NCI-H128 (cell line): ENCODE data around the gene CATSPER4.

Experiments
- DNase-seq: peaks from one replicate; lab custom pipeline; 2025; ENCODE audit not compliant: unreplicated experiment; lab: John Stamatoyannopoulos, UW

The CATSPER4 gene

DNA sequence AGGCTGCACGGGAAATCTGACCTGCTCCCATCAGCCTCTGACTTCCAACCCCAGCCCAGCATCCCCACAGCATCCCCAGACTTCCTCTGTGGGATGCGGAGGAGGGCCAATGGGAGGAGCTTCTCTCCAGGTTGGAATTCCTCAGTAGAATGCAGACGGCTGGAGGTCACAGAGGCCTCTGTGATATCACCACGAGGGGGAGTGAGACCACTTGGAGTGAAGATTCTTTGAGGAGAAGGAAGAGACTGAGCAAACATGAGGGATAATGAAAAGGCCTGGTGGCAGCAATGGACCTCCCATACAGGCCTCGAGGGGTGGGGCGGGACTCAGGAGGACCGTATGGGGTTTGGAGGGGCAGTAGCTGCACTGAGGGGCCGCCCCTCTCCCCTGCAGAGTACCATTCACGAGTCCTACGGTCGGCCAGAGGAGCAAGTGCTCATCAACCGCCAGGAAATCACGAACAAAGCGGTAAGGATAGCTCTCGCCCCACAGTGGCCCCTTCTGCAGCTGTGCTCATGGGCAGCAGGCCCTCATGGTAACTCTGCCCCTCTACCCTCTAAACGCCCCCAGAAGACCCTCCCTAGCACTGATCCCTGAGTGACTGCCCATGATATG, at the start of gene CATSPER4:
CATSPER4 (plus strand) TSS at position 230 of the 615 bp plus-strand sequence; CDS start at position 256, 26 bp downstream.
- no peak for DNase-seq

DNA sequence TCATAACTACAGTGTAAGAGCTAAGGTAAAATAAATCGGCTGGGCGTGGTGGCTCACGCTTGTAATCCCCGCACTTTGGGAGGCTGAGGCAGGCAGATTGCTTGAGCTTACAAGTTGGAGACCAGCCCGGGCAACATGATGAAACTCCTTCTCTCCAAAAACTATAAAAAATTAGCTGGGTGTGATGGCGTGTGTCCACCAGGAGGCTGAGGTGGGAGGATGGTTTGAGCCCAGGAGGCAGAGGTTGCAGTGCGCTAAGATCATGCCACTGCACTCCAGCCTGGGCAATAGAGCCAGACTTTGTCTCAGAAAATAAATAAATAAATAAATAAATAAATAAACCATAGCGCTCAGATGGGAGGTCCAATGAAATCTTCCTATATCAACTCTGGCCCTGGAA, 48.2 kb upstream of the CATSPER4 start:
- no peak for DNase-seq

DNA sequence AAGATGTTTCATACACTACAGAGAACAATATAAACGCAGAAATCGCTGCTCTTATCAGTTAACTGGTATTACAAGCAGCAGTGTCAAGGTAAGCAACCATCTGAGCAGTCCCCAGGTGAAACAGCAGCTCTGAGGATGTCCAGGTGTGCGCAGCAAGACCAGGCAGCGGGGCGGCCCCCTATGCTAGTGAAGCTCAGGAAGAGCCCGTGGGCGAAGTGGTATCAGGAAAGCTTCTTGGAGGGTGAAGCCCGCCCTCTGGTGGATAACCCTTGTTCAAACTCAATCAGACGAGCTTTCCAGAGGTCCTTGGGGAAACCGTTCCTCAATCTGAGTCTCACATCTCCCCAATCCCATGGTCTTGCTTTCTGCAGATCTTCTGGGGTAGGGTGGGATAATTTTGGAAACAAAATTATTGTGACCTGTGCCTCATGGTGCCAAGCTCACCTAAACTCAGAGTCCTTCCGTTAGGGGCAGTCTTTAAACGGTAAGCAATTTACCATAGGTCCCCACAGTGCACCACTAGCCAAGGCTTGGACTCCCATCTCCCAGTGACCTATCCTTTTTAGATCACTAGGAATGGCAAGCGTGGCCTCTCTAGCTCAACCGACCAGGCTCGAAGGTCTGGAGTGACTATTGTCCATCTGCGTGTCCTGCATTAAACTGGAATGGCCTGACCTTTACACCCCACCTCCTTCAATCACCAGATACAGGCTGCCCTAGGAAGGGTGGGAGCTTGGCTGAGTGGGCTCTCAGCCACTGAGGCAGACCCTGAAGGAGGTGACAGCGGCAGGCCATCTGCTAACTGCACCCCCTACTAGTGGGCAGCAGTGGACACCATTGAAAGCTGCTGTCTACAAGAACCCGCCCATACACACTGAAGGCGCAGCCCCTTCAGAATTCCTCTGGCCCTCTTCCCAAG, 45.1 kb upstream of the CATSPER4 start:
- peak; percentile 87 for DNase-seq

DNA sequence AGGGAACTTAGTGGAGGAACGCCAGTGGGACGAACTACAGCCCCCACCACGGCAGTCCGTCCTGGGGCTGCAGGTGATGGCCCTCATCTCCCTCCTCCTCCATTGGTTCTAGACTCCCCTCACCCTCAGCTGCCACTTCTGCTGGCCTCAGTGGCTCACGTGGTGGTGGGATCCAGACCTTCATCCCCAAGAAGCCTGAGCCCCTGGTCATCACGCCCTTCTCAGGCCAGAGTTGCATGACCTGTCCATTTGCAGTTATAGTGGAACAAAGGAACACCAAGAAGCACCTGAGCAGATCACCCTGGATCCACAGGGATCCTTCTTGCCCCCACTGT, 44.5 kb upstream of the CATSPER4 start:
- no peak for DNase-seq

DNA sequence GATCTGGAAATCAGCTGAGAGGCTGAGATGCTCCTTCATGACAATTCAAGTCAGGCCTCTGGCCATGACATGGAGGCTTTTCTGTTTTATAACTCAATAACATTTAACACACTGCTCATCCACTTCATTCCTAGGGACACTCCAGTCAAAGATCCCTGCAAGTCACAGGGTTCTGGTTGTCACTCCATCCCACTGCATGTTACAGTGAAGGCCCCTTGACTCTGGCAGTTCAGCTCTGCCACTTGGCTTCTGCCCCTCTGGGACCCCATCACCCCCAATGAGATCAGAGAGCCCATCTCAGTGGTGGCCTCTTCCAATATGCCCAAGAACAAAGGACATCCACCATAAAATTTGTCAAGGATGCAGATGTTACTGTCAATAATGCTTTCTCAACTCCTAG, 41.5 kb upstream of the CATSPER4 start:
- DNase-seq: no peak

DNA sequence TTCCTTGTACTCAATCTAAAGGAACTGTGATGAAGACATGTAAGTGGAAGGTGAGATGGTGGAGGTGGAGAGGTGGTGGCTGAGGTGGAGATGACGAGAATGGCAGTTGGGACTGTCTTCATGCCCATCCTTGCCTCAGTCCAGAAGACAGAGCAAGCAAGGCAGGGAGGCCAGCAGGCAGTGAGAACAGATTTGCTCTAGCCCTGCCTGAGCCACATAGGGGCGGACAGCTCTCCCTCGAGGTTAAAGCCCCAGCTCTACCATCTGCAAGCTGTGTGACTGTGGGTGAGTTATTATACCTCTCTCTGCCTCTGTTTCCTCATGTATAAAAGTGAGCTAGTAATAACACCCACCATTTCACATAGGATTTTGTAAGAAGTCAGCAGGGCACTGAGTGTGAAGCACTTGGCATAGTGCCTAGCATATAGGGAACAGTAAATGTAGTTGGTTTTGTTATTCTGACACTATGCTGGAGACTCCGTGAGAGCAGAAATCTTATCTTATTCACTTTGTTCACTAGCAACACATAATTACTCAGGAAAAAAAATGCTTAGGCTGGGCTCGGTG, 36.4 kb upstream of the CATSPER4 start:
- DNase-seq: no peak

DNA sequence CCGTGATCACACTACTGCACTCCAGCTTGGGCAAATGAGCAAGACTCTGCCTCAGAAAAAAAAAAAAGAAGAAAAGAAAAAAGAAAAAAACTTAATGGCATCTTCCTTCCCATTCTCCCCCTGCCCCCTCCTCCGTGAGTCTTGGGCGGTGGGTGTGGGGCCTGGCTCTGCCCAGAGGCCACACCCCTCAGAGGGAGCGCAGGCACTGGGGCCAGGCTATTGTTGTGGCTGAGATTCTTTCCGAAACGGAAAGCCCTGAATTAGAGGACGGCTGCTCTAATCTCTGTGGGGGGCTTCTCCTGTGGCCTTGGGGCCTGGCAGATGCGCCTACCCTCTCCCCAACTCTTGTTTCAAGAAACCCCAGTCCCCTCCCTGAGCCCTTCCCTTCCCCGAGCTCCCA, 35.7 kb upstream of the CATSPER4 start:
- no peak for DNase-seq

DNA sequence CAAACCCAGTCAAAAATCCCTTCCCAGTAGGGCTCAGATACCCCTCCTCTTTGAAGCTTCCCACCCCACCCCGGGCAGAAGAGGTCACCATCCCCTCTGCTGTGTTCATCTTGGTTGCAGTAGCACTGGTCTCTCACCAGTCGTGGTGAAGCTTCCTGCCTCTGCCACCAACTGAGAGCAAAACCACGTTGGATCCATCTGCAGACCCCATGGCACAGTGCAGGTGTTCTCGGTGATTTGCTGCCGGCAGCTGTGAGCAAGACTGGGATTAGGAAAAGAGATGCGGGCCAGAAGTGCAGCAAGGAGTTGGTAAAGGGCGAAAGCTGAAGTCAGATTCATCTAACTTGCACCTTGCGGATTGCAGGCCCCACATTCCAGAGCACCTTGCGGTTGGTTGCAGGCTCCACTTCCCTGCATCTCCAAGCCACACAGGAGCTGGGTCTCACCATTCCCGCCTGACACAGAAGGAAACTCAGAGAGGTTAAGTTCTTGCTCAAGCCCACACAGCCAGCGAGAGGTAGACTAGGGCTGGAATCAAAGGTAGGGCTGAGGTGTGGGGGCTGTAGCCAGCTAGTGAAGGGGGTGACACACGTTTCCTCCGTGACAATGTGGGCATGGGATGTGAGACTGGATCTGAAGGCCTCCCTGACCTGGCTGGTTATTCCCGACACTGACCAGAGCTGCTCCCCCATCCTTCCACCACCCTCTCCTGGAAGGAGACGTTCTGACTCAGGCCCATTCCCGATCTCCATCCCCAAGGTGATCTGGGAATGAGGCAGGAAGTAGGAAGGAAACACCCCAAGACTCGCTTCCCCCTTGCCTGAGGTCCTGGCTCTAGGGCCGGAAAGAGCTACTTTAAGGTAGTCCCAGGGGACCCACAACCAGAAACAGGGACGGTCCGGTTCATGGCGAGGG, 34.8 kb upstream of the CATSPER4 start:
- DNase-seq: no peak

DNA sequence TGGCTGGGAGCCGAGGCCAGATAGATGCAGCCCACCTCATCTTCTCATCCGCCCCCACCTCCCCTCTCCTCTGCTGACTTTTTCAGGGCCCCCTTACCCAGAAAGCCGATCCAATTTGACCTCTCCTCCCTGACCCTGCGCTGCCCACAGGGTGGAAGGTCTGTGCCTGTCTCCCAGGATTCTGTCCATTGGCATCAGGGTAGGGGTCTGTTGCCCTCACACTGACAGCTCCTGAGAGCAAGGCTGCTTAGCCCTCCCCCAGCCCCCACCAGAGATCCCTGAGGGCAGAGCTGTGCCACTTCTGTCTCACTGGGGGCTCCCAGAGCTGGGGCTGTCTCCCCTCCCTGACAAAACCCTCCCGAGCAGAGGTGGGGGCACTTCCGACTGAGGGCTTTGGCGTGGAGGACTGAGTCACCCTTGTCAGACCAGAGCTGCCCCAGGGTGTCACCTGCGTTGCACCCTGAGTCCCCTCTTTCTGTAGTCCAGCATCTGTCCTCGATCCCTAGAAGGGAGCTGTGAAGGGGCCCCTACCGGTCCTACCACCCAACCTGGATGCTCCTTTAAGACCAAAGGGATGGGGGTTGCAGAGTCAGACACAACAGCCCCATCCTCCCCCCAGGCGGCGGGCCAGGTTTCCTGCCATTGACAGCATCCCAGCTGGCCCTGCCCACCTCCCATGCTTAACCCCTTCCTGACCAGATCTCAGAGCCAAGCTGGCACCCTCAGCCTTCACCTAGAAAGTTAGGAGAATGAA, 33.9 kb upstream of the CATSPER4 start:
- no peak for DNase-seq

DNA sequence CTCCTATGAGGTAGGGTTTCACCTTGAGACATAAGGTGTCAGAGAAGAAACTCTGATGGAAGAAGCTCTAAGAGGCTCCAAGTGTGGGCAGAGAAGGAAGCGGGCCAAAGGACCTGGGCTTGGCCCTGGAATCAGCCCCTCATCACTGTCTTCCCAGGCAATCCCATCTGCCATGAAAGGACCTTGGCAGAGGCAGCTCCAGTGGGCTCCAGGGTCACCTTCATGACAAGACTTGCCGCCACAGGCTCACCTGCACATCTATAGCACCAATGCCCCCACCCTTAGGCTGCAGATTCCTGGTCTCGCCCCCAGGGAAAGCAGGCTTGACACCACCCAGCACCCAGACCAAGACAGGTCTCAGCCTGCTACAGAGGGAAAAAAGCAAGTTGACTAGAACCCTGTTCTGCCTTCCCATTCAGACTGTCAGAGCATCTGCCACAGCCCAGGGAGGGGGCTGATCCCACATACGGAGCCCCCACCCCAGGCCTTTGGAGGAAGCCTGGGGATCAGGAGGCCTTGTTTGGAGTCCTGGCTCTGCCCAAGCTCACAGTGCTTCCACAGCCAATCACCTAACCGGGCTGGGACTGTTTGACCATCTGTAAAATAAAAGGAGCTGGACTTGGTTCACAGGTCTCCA, 32.0 kb upstream of the CATSPER4 start:
- DNase-seq: no peak

DNA sequence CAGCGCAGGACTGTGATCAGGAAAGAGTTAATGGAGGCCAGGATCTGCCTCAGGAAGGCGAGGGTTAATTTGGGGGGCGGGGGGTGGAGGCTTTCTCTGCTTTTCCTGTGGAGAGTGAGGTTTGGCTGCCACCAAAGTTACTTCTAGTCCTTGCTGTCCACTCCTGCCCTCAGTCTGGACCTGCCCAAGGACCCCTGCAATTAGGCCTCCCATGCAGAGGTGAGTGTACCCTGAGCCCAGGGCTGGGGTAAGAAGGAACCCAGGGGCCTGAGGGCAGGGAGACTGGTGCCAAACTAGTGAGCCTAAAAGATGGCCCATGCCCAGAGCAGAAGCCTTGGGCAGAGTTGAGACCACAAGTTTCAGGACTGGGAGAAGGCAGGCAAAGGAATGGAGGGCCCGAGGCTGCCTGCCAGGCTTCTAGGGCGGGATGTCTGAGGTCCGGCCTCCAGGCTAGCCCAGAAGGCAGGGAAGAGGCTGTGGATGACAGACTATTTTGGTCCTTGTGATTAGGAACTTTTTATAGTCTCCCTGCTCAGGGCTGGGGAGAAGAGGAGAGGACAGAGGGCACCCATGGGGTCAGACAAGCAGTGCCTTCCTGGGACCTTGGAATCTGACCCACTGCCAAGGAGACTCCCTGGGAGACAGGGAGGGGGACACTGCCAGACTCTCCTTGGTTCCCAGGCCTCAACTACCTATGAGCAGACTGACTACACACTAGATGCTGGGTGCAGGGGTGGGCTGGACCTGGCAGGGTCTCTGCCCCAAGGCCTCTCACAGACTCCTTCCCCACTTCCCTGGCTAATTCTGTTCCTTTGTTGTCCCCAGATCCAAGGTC, 31.3 kb upstream of the CATSPER4 start, which contains the start of gene FAM110D:
FAM110D (plus strand) TSS at position 172 of the 835 bp plus-strand sequence. CDS start 2,213 bp downstream, outside the sequence.
- no peak for DNase-seq

DNA sequence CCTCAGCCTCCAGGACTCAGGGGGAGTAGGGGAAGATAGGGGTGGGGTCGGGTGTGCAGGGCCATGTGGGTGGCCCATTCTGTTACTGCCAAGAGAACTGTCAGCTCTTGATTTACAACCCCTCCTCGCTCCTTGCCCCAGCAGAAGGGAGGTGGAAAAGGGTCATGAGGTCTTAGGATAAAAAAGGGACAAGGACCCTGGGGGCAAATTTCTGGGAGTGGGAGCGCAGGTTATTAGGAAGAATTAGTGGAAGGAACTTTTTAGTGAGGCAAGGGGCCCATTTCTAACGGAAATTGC, 30.7 kb upstream of the CATSPER4 start:
- DNase-seq: no peak

DNA sequence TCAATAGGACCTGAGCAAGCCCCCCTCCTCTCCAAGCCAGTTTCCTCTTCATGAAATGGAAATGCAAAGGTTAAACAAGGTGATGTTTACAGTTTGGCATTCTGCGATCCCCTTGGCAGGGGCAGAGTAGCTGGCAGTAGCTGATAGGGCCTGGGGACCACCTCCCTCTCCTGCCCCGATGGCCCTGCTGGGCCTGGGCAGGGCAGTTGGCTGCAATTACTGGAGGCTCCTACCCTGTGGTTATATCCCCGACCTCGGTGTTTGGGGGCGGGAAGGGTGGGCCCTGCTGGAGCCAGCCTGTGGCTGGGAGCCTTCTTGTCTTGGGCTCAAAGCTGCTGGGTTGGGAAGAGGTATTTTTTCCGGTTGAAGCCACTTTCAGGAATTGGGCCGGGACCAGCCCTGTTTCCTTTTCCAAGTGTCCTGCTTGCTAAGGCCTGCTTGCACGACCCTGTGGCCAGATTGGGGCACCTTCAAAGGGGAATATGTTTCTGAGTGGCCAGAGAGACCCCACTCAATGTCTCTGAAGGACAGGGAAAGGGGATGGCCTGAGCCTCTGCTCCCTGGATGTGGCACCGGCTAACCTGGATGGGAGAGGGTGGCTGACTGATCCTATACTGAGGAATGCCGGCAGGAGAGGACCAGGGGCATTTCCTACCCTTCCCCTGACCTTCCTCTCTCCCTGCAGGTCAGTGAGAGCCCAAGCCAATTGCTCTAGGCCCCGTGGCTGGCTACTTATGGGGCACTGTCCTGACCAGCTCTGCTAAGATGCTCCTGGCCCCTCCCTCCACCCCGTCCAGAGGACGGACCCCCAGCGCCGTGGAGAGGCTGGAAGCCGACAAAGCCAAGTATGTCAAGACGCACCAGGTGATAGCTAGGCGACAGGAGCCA, 29.6 kb upstream of the CATSPER4 start:
- no peak for DNase-seq

DNA sequence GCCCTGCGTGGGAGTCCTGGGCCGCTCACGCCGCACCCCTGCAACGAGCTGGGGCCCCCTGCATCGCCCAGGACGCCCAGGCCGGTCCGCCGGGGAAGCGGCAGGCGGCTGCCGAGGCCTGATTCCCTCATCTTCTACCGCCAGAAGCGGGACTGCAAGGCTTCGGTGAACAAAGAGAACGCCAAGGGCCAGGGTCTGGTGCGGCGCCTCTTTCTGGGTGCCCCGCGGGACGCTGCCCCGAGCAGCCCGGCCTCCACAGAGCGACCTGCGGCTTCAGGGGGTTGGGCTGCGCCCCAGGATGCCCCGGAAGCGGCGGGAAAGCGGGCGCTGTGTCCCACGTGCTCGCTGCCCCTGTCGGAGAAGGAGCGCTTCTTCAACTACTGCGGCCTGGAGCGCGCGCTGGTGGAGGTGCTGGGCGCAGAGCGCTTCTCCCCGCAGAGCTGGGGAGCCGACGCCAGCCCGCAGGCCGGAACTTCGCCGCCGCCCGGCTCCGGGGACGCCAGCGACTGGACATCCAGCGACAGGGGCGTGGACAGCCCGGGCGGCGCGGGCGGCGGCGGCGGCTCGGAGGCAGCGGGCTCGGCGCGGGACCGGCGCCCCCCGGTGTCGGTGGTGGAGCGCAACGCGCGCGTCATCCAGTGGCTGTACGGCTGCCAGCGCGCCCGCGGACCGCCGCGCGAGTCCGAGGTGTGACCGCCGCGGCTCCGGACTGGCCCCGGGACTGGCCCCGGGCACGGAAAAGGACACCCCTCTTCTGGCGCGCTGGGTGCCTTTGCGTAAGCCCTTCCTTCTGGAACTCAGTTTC, 28.8 kb upstream of the CATSPER4 start:
- peak; percentile 13 for DNase-seq

DNA sequence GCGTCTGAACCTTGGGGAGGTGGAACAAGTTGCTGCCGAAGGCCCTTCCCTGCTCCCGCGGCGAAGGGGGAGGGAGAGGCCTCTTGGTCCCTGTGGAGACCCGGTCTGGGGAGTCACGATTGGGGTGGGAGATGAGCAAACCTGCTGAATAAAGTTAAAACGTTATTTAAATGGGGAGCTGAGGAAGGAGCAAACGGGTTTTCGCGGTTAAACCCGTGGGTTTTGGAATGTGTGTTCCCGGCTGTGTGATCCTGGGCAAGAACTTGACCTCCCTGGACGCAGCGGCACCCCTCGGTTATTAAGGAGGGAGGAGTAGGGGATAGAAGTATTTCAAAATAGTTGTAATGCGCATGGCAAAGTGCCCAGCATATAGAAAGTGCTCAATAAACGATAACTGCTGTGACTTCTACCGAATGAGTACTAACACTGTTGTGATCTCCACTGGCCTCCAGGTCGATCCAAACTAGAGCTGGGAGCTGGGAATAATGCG, 28.1 kb upstream of the CATSPER4 start:
- DNase-seq: no peak

DNA sequence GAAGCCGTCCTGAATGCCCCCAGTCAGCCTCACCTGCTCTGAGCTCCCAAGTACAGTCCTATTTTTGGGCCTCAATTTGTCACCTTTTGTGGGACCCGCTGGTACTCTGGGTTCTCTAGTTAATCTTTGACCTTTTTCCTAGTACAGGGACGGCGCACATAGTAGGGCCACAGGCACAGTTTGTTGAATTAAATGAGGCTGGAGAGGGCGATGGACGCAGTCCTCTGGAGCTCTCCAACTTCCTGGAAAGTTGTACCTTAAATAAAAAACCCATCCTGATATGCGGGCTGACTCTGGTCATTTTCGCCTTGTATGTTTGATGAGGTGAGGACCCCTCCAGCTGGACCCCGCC, 26.7 kb upstream of the CATSPER4 start:
- no peak for DNase-seq
